Smooth muscle cell (in vitro differentiated cells): ENCODE measurements around the gene LCLAT1. TPM values are rescaled to one million over a fixed set of nuclear protein-coding genes. Genes with fewer than 3 reads are reported as not detected.

Experiments used
- DNase-seq: peaks from one replicate; lab custom pipeline; 2025; ENCODE audit not compliant: unreplicated experiment; lab: John Stamatoyannopoulos, UW
- H2AFZ ChIP-seq: fragments of 200-600 bp; sonication (generic); 2 replicates; pipeline ENCODE4 v1.6.0; 2016; ENCODE audit warnings: antibody characterized with exemption, low read depth, mild to moderate bottlenecking
- H3F3A ChIP-seq: fragments of 200-600 bp; sonication (generic); 2 replicates; pipeline ENCODE4 v1.6.0; 2017; ENCODE audit warnings: antibody characterized with exemption, low read depth
- H3K27ac ChIP-seq: fragments of 200-600 bp; sonication (generic); 2 replicates; pipeline ENCODE4 v1.5.1; 2016; ENCODE audit warnings: low read depth, mild to moderate bottlenecking
- H3K27me3 ChIP-seq: fragments of 200-600 bp; sonication (generic); 2 replicates; pipeline ENCODE4 v1.6.1; 2016; ENCODE audit warnings: low read depth, mild to moderate bottlenecking
- H3K36me3 ChIP-seq: fragments of 200-600 bp; sonication (generic); 2 replicates; pipeline ENCODE4 v1.5.1; 2016; ENCODE audit warnings: low read depth
- H3K4me1 ChIP-seq: fragments of 200-600 bp; sonication (generic); 2 replicates; pipeline ENCODE4 v1.5.1; 2016; ENCODE audit warnings: low read depth
- H3K4me2 ChIP-seq: fragments of 200-600 bp; sonication (generic); 2 replicates; pipeline ENCODE4 v1.6.0; 2016; ENCODE audit warnings: mild to moderate bottlenecking
- H3K4me3 ChIP-seq: fragments of 200-600 bp; sonication (generic); 2 replicates; pipeline ENCODE4 v1.5.1; 2016; ENCODE audit warnings: mild to moderate bottlenecking
- H3K79me2 ChIP-seq: fragments of 200-600 bp; sonication (generic); 2 replicates; pipeline ENCODE4 v1.6.0; 2016; ENCODE audit warnings: low read depth, mild to moderate bottlenecking
- H3K9ac ChIP-seq: fragments of 200-600 bp; sonication (generic); 2 replicates; pipeline ENCODE4 v1.6.0; 2016; ENCODE audit warnings: low read depth
- H3K9me3 ChIP-seq: fragments of 200-600 bp; sonication (generic); replicated peaks from 2 replicates; pipeline ENCODE4 v1.5.1; 2016; ENCODE audit warnings: low read depth
- H4K20me1 ChIP-seq: fragments of 200-600 bp; sonication (generic); 2 replicates; pipeline ENCODE4 v1.6.0; 2016; ENCODE audit warnings: low read depth
- CTCF ChIP-seq: fragments of 200-600 bp; sonication (generic); IDR thresholded peaks from 2 replicates; pipeline ENCODE4 v1.5.1; 2017; ENCODE audit warnings: borderline replicate concordance, mild to moderate bottlenecking, antibody characterized with exemption; ENCODE audit not compliant: insufficient read depth, poor library complexity, severe bottlenecking
- WGBS: methylation state at CpG from one replicate; pipeline ENCODE4 v1.1.7; 2016; ENCODE audit warnings: low lambda C conversion rate; 5-methylcytosine and 5-hydroxymethylcytosine counted together
- polyA plus RNA-seq: library from polyadenylated mRNA; unstranded; fragments of >200 nt; fragmentation: Nextera tagmentation; extraction: Ambion mirVana; gene quantifications from 2 replicates; pipeline ENCODE4 v1.2.1, GENCODE V29; 2016
- total RNA-seq: library from RNA; depleted of rRNA; stranded (reverse); fragments of >200 nt; gene quantifications from 2 replicates; pipeline ENCODE4 v1.2.3, GENCODE V29; 2014

The LCLAT1 gene
- total and polyA plus RNA-seq, 2 experiments from 2014 or later, result 2.6 to 11.7 TPM

- Histone ChIP-seq H3K4me2 (no peak overlapping the region), H2AFZ (no peak overlapping the region), H3K27ac (no peak overlapping the region), H3K36me3 (no peaks in the 10 kb centered on the region), H3K4me1 (no peaks in the 10 kb centered on the region), H3K79me2 (no peaks in the 10 kb centered on the region), H3K9me3 (no peaks in the 10 kb centered on the region), H3K9ac (no peak overlapping the region), H3F3A (no peaks in the 10 kb centered on the region), H4K20me1 (no peaks in the 10 kb centered on the region), H3K27me3 (no peaks in the 10 kb centered on the region), H3K4me3 (no peak overlapping the region)
- no peak for TF ChIP-seq CTCF
- DNase-seq, result no peak
- WGBS, result 93% methylated on average over 2 of the region's 2 CpGs
These were observed 135.5 kb downstream of the LCLAT1 start for GRCh38 chr2:30582521-30582920.

DNA sequence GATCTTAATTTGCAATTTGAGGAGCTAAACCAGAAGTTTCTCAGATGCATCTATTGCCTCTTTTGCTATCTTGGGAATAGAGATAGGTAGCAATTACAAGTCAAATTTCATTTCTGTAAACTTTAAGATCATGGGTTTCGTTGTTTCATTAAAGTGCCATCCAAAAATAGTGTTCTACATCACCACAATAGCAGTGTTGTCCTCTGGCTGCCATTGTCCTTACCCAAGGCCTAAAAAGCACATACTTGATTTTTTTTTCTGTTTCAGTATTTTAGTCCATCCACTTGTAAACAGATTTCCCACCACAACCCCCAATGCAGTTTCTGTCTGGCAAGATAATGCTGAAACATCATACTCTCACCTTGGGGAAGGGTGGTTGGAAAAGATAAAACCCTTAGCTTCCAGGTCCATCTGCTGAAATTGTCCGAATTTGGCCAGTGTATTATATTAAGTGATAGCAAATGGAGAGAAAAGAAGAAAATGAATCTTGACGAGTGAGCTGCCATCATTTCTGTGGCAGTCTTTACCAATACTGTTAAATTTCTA lies 136.2 kb downstream of the LCLAT1 start:
- Histone ChIP-seq H3K9ac (no peak overlapping the region), H3K27me3 (no peaks in the 10 kb centered on the region), H3K79me2 (no peaks in the 10 kb centered on the region), H4K20me1 (no peaks in the 10 kb centered on the region), H3K9me3 (no peaks in the 10 kb centered on the region), H3K4me3 (no peak overlapping the region), H3K4me2 (no peak overlapping the region), H2AFZ (no peak overlapping the region), H3F3A (no peaks in the 10 kb centered on the region), H3K27ac (no peak overlapping the region), H3K36me3 (no peaks in the 10 kb centered on the region), H3K4me1 (no peaks in the 10 kb centered on the region)
- DNase-seq, result no peak
- WGBS, result 100% methylated on average over 3 of the region's 3 CpGs
- no peak for TF ChIP-seq CTCF

- Histone ChIP-seq H3K9ac (no peak overlapping the region), H3K4me1 (no peaks in the 10 kb centered on the region), H3K27me3 (no peaks in the 10 kb centered on the region), H3K4me2 (no peak overlapping the region), H3K79me2 (no peaks in the 10 kb centered on the region), H3K27ac (no peak overlapping the region), H4K20me1 (no peaks in the 10 kb centered on the region), H3K4me3 (no peak overlapping the region), H3K9me3 (no peaks in the 10 kb centered on the region), H2AFZ (no peak overlapping the region), H3F3A (no peaks in the 10 kb centered on the region), H3K36me3 (no peaks in the 10 kb centered on the region)
- no peak for TF ChIP-seq CTCF
- DNase-seq, result no peak
- whole genome bisulfite sequencing, result 94% methylated on average over 4 of the region's 4 CpGs
These were observed 137.1 kb downstream of the LCLAT1 start for GRCh38 chr2:30584116-30584515.

- H3K4me1 ChIP-seq, result no peaks in the 10 kb centered on the region
- DNase-seq, result no peak
- no peak for TF ChIP-seq CTCF
- H3F3A ChIP-seq, result no peaks in the 10 kb centered on the region
- H3K27me3 ChIP-seq, result no peaks in the 10 kb centered on the region
- H3K79me2 ChIP-seq, result no peaks in the 10 kb centered on the region
- no peaks in the 10 kb centered on the region for H3K36me3 ChIP-seq
- H3K9ac ChIP-seq, result no peak overlapping the region
- no peak overlapping the region for H3K4me3 ChIP-seq
- no peak overlapping the region for H3K4me2 ChIP-seq
- no peaks in the 10 kb centered on the region for H3K9me3 ChIP-seq
- H3K27ac ChIP-seq, result no peak overlapping the region
- H4K20me1 ChIP-seq, result no peaks in the 10 kb centered on the region
- H2AFZ ChIP-seq, result no peak overlapping the region
These were observed 141.9 kb downstream of the LCLAT1 start for GRCh38 chr2:30588994-30589393.
